Muscle layer of duodenum (tissue), 2 donors: ENCODE data around the gene KMT2C.
"Not testable (repeated sequence)": the region's sequence is repeated elsewhere in the genome, so short reads cannot be mapped to it uniquely, and the experiment has no call there.

Experiments used
- H3K27ac ChIP-seq: one replicate; pipeline ENCODE4 v1.7.0; 2013; ENCODE audit warnings: mild to moderate bottlenecking, low read length
- H3K27me3 ChIP-seq: one replicate; pipeline ENCODE4 v1.7.0; 2013; ENCODE audit warnings: low read depth, mild to moderate bottlenecking, control low read depth, low read length
- H3K36me3 ChIP-seq, 2 donors: one replicate each; pipeline ENCODE4 v1.7.0; 2013; ENCODE audit warnings: low read length in 2 of 2, control low read depth in 1 of 2, mild to moderate bottlenecking in 1 of 2; ENCODE audit not compliant: insufficient read depth in 2 of 2, control insufficient read depth in 1 of 2
- H3K4me1 ChIP-seq, 2 donors: one replicate each; pipeline ENCODE4 v1.7.0; 2013; ENCODE audit warnings: low read length in 2 of 2, mild to moderate bottlenecking in 2 of 2, control low read depth in 1 of 2, moderate library complexity in 1 of 2; ENCODE audit not compliant: insufficient read depth in 2 of 2, control insufficient read depth in 1 of 2
- H3K4me3 ChIP-seq, 2 donors: one replicate each; pipeline ENCODE4 v1.7.0; 2013; ENCODE audit warnings: low read length in 2 of 2, low read depth in 1 of 2, mild to moderate bottlenecking in 1 of 2
- H3K9me3 ChIP-seq, 2 donors: one replicate each; pipeline ENCODE4 v1.7.0; 2013; ENCODE audit warnings: low read length in 2 of 2, control low read depth in 1 of 2, mild to moderate bottlenecking in 1 of 2; ENCODE audit not compliant: control insufficient read depth in 1 of 2
- donor health status: healthy.

Gene KMT2C

GRCh38 chr7:152465119-152465387 lies 29.2 kb upstream of the KMT2C start:
- H3K27ac ChIP-seq, result peak overlapping the region; percentile 73
- H3K4me3 ChIP-seq, result peak overlapping the region; percentile 86 to 92
- no peaks in the 10 kb centered on the region for H3K27me3 ChIP-seq

GRCh38 chr7:152464312-152465118 lies 28.7 kb upstream of the KMT2C start:
- no peaks in the 10 kb centered on the region for H3K27me3 ChIP-seq
- no peaks in the 10 kb centered on the region for H3K9me3 ChIP-seq
- H3K27ac ChIP-seq, result peak overlapping the region; percentile 73
- H3K36me3 ChIP-seq, result no peaks in the 10 kb centered on the region
- H3K4me1 ChIP-seq, result peaks cover 0 to 23% of the 10 kb centered on the region in 2 donors
- H3K4me3 ChIP-seq, result peak overlapping the region; percentile 86 to 92

More at GRCh38 chr7:152465119-152465387, 29.2 kb upstream of the KMT2C start:
- no peaks in the 10 kb centered on the region for H3K9me3 ChIP-seq
- peaks cover 0 to 20% of the 10 kb centered on the region in 2 donors for H3K4me1 ChIP-seq
- H3K36me3 ChIP-seq, result no peaks in the 10 kb centered on the region

GRCh38 chr7:152463709-152464311 lies 28.0 kb upstream of the KMT2C start:
- Histone ChIP-seq H3K36me3 (no peaks in the 10 kb centered on the region), H3K27ac (peak overlapping the region; percentile 73), H3K27me3 (no peaks in the 10 kb centered on the region), H3K9me3 (no peaks in the 10 kb centered on the region), H3K4me3 (peak overlapping the region; percentile 86 to 92), H3K4me1 (peaks cover 0 to 23% of the 10 kb centered on the region in 2 donors)

- Histone ChIP-seq H3K4me3 (peak overlapping the region; percentile 82 to 86), H3K4me1 (peaks cover 0 to 23% of the 10 kb centered on the region in 2 donors), H3K36me3 (no peaks in the 10 kb centered on the region), H3K27me3 (no peaks in the 10 kb centered on the region), H3K27ac (peak overlapping the region; percentile 89), H3K9me3 (no peaks in the 10 kb centered on the region)
Observed at GRCh38 chr7:152462995-152463708, 27.3 kb upstream of the KMT2C start.

- no peaks in the 10 kb centered on the region for H3K9me3 ChIP-seq
- no peak overlapping the region for H3K4me3 ChIP-seq
- H3K27ac ChIP-seq, result no peak overlapping the region
- no peaks in the 10 kb centered on the region for H3K36me3 ChIP-seq
- no peaks in the 10 kb centered on the region for H3K27me3 ChIP-seq
- H3K4me1 ChIP-seq, result peaks cover 0 to 16% of the 10 kb centered on the region in 2 donors
Observed at GRCh38 chr7:152459724-152460251, 24.0 kb upstream of the KMT2C start.

GRCh38 chr7:152451356-152451755 lies 15.6 kb upstream of the KMT2C start:
- Histone ChIP-seq H3K36me3 (no peaks in the 10 kb centered on the region), H3K9me3 (no peaks in the 10 kb centered on the region), H3K27ac (no peak overlapping the region), H3K4me1 (no peaks in the 10 kb centered on the region), H3K4me3 (no peak overlapping the region), H3K27me3 (no peaks in the 10 kb centered on the region)

GRCh38 chr7:152445386-152446008 lies 9.7 kb upstream of the KMT2C start:
- H3K27ac ChIP-seq, H3K36me3 ChIP-seq, H3K4me3 ChIP-seq, H3K27me3 ChIP-seq, H3K4me1 ChIP-seq, H3K9me3 ChIP-seq: not testable (repeated sequence)

GRCh38 chr7:152443586-152443985 lies 7.8 kb upstream of the KMT2C start:
- H3K4me1 ChIP-seq, result no peaks in the 10 kb centered on the region
- H3K4me3 ChIP-seq, result no peak overlapping the region
- H3K27ac ChIP-seq, result no peak overlapping the region
- H3K36me3 ChIP-seq, result no peaks in the 10 kb centered on the region
- no peaks in the 10 kb centered on the region for H3K9me3 ChIP-seq
- H3K27me3 ChIP-seq, result no peaks in the 10 kb centered on the region

- Histone ChIP-seq H3K27me3 (no peaks in the 10 kb centered on the region), H3K4me1 (no peaks in the 10 kb centered on the region), H3K27ac (no peak overlapping the region), H3K4me3 (no peak overlapping the region), H3K36me3 (no peaks in the 10 kb centered on the region), H3K9me3 (no peaks in the 10 kb centered on the region)
Observed at GRCh38 chr7:152442330-152442835, 6.6 kb upstream of the KMT2C start.

- not testable (repeated sequence) for H3K4me1 ChIP-seq, H3K27me3 ChIP-seq, H3K4me3 ChIP-seq, H3K9me3 ChIP-seq, H3K36me3 ChIP-seq, H3K27ac ChIP-seq
Observed at GRCh38 chr7:152441810-152442209, 6.0 kb upstream of the KMT2C start.

- H3K9me3 ChIP-seq, H3K27ac ChIP-seq, H3K36me3 ChIP-seq, H3K4me3 ChIP-seq, H3K4me1 ChIP-seq, H3K27me3 ChIP-seq: not testable (repeated sequence)
Observed at GRCh38 chr7:152441168-152441567, 5.4 kb upstream of the KMT2C start.
